Measurements from ENCODE around the gene HYLS1. TPM values are rescaled to one million over a fixed set of nuclear protein-coding genes. Genes with fewer than 3 reads are reported as not detected.

Gene HYLS1
- total RNA-seq, 1 donor from 2014 or later: 7.9 TPM

- no peaks in the 10 kb centered on the region for H3K36me3 Mint-ChIP-seq (ENCODE audit: insufficient read depth)
- no peak for TF ChIP-seq CTCF (IDR thresholded peaks at IDR 0.05; ENCODE audit: unreplicated experiment)
These were observed 37.0 kb downstream of the HYLS1 start for GRCh38 chr11:125924384-125925007.

GRCh38 chr11:125925247-125925740 lies 37.8 kb downstream of the HYLS1 start:
- DNase-seq (ENCODE audit: low spot score, unreplicated experiment): no peak
- no peak overlapping the region for H3K27ac Mint-ChIP-seq
- TF ChIP-seq CTCF (IDR thresholded peaks at IDR 0.05; ENCODE audit: unreplicated experiment): no peak

More at GRCh38 chr11:125924384-125925007, 37.0 kb downstream of the HYLS1 start:
- H3K27me3 Mint-ChIP-seq: peaks cover 6% of the 10 kb centered on the region
- no peaks in the 10 kb centered on the region for H3K9me3 Mint-ChIP-seq (ENCODE audit: low read depth)
- no peak overlapping the region for H3K4me3 Mint-ChIP-seq (ENCODE audit: low read depth)
- DNase-seq (ENCODE audit: low spot score, unreplicated experiment): no peak
- no peak overlapping the region for H3K27ac Mint-ChIP-seq
- peaks cover 3% of the 10 kb centered on the region for H3K4me1 Mint-ChIP-seq (ENCODE audit: low read depth)

GRCh38 chr11:125925804-125926203 lies 38.3 kb downstream of the HYLS1 start:
- peaks cover 6% of the 10 kb centered on the region for H3K27me3 Mint-ChIP-seq
- H3K36me3 Mint-ChIP-seq (ENCODE audit: insufficient read depth): no peaks in the 10 kb centered on the region
- no peak overlapping the region for H3K4me3 Mint-ChIP-seq (ENCODE audit: low read depth)

More at GRCh38 chr11:125925247-125925740, 37.8 kb downstream of the HYLS1 start:
- Mint-ChIP-seq H3K9me3 (ENCODE audit: low read depth) (no peaks in the 10 kb centered on the region), H3K36me3 (ENCODE audit: insufficient read depth) (no peaks in the 10 kb centered on the region), H3K27me3 (peaks cover 6% of the 10 kb centered on the region), H3K4me3 (ENCODE audit: low read depth) (no peak overlapping the region), H3K4me1 (ENCODE audit: low read depth) (peaks cover 3% of the 10 kb centered on the region)

GRCh38 chr11:125926682-125927081 lies 39.2 kb downstream of the HYLS1 start:
- Mint-ChIP-seq H3K4me1 (ENCODE audit: low read depth) (peaks cover 5% of the 10 kb centered on the region), H3K4me3 (ENCODE audit: low read depth) (no peak overlapping the region), H3K27me3 (peaks cover 6% of the 10 kb centered on the region), H3K36me3 (ENCODE audit: insufficient read depth) (no peaks in the 10 kb centered on the region), H3K27ac (no peak overlapping the region), H3K9me3 (ENCODE audit: low read depth) (no peaks in the 10 kb centered on the region)
- no peak for DNase-seq (ENCODE audit: low spot score, unreplicated experiment)
- TF ChIP-seq CTCF (IDR thresholded peaks at IDR 0.05; ENCODE audit: unreplicated experiment): no peak

More at GRCh38 chr11:125925804-125926203, 38.3 kb downstream of the HYLS1 start:
- no peak for TF ChIP-seq CTCF (IDR thresholded peaks at IDR 0.05; ENCODE audit: unreplicated experiment)
- H3K27ac Mint-ChIP-seq: no peak overlapping the region
- peaks cover 3% of the 10 kb centered on the region for H3K4me1 Mint-ChIP-seq (ENCODE audit: low read depth)
- no peaks in the 10 kb centered on the region for H3K9me3 Mint-ChIP-seq (ENCODE audit: low read depth)
- DNase-seq (ENCODE audit: low spot score, unreplicated experiment): no peak

- no peaks in the 10 kb centered on the region for H3K9me3 Mint-ChIP-seq (ENCODE audit: low read depth)
- no peak for TF ChIP-seq CTCF (IDR thresholded peaks at IDR 0.05; ENCODE audit: unreplicated experiment)
- no peak for DNase-seq (ENCODE audit: low spot score, unreplicated experiment)
- H3K27ac Mint-ChIP-seq: no peak overlapping the region
- H3K4me3 Mint-ChIP-seq (ENCODE audit: low read depth): no peak overlapping the region
- H3K27me3 Mint-ChIP-seq: peaks cover 8% of the 10 kb centered on the region
- no peaks in the 10 kb centered on the region for H3K36me3 Mint-ChIP-seq (ENCODE audit: insufficient read depth)
- peaks cover 5% of the 10 kb centered on the region for H3K4me1 Mint-ChIP-seq (ENCODE audit: low read depth)
These were observed 42.1 kb downstream of the HYLS1 start for GRCh38 chr11:125929445-125930075.
